Liver (tissue), 9 donors: ENCODE results near the gene SH3BP5. TPM values are rescaled to one million over a fixed set of nuclear protein-coding genes. Genes with fewer than 3 reads are reported as not detected.

Experiments used
- DNase-seq: peaks from one replicate; pipeline ENCODE4 v3.0.0-alpha.2; 2017; ENCODE audit warnings: low spot score
- H3K27ac ChIP-seq, 2 donors: one replicate each; pipeline ENCODE4 v1.7.0; 2013; ENCODE audit warnings: inconsistent platforms in 2 of 2, low read length in 2 of 2, control low read depth in 1 of 2, low read depth in 1 of 2, mild to moderate bottlenecking in 1 of 2
- H3K27me3 ChIP-seq, 4 donors: one replicate each; pipeline versions ENCODE4 v1.6.1 to v1.7.0; 2013; ENCODE audit warnings: low read length in 3 of 4, inconsistent platforms in 1 of 4, mild to moderate bottlenecking in 1 of 4, moderate library complexity in 1 of 4; ENCODE audit not compliant: control insufficient read depth in 4 of 4, insufficient read depth in 4 of 4
- H3K36me3 ChIP-seq, 4 donors: one replicate each; pipeline versions ENCODE4 v1.6.1 to v1.7.0; 2013; ENCODE audit warnings: low read length in 3 of 4, mild to moderate bottlenecking in 3 of 4, low read depth in 1 of 4, moderate library complexity in 1 of 4; ENCODE audit not compliant: control insufficient read depth in 4 of 4, insufficient read depth in 3 of 4
- H3K4me1 ChIP-seq, 4 donors: one replicate each; pipeline versions ENCODE4 v1.6.1 to v1.7.0; 2013; ENCODE audit warnings: low read length in 3 of 4, mild to moderate bottlenecking in 3 of 4, moderate library complexity in 1 of 4; ENCODE audit not compliant: control insufficient read depth in 4 of 4, insufficient read depth in 4 of 4
- H3K4me3 ChIP-seq, 3 donors: one replicate each; pipeline versions ENCODE4 v1.6.1 to v1.7.0; 2013; ENCODE audit warnings: low read length in 3 of 3, control low read depth in 1 of 3, low read depth in 1 of 3, mild to moderate bottlenecking in 1 of 3
- H3K9ac ChIP-seq, 2 donors: one replicate each; pipeline ENCODE4 v1.7.0; 2013; ENCODE audit warnings: low read length in 2 of 2, mild to moderate bottlenecking in 2 of 2, moderate library complexity in 2 of 2, control low read depth in 1 of 2, low read depth in 1 of 2
- H3K9me3 ChIP-seq, 4 donors: one replicate each; pipeline versions ENCODE4 v1.6.1 to v1.7.0; 2013; ENCODE audit warnings: low read length in 3 of 4; ENCODE audit not compliant: control insufficient read depth in 4 of 4
- ATF3 ChIP-seq: IDR thresholded peaks from 2 replicates; pipeline ENCODE4 v1.6.1; 2016; ENCODE audit warnings: antibody characterized with exemption
- CTCF ChIP-seq: fragments of 150-350 bp; IDR thresholded peaks from 2 replicates; pipeline ENCODE4 v1.5.1; 2017; ENCODE audit warnings: improper control_type of control experiment, low read depth, low read length; ENCODE audit not compliant: missing input control
- EGR1 ChIP-seq, 2 donors: IDR thresholded peaks; 2 replicates each; pipeline ENCODE4 v1.6.1; 2016 to 2018; ENCODE audit warnings: antibody characterized with exemption in 2 of 2, low read depth in 2 of 2
- FOXA1 ChIP-seq: IDR thresholded peaks from 2 replicates; pipeline ENCODE4 v1.6.1; 2016; ENCODE audit warnings: antibody characterized with exemption
- FOXA2 ChIP-seq: IDR thresholded peaks from 2 replicates; pipeline ENCODE4 v1.6.1; 2016; ENCODE audit warnings: antibody characterized with exemption
- GABPA ChIP-seq, 2 donors: IDR thresholded peaks in 1 of 2; conservative IDR thresholded peaks in 1 of 2; 2 replicates each; pipeline ENCODE4 v1.6.1; 2016; ENCODE audit warnings: antibody characterized with exemption in 2 of 2, mild to moderate bottlenecking in 1 of 2, moderate library complexity in 1 of 2
- HNF4A ChIP-seq, 2 donors: conservative IDR thresholded peaks; 2 replicates each; pipeline ENCODE4 v1.6.1; 2016; ENCODE audit warnings: antibody characterized with exemption in 2 of 2, mild to moderate bottlenecking in 2 of 2
- HNF4G ChIP-seq: IDR thresholded peaks from 2 replicates; pipeline ENCODE4 v1.6.1; 2016; ENCODE audit warnings: antibody characterized with exemption
- JUND ChIP-seq, 2 donors: IDR thresholded peaks; 2 replicates each; pipeline ENCODE4 v1.6.1; 2016; ENCODE audit warnings: antibody characterized with exemption in 2 of 2
- NR2F2 ChIP-seq: IDR thresholded peaks from 2 replicates; pipeline ENCODE4 v1.6.1; 2016; ENCODE audit warnings: antibody characterized with exemption
- RAD21 ChIP-seq, 2 donors: IDR thresholded peaks; 2 replicates each; pipeline ENCODE4 v1.6.1; 2016; ENCODE audit warnings: antibody characterized with exemption in 2 of 2, mild to moderate bottlenecking in 2 of 2
- REST ChIP-seq: IDR thresholded peaks from 2 replicates; pipeline ENCODE4 v1.6.1; 2016; ENCODE audit warnings: antibody characterized with exemption, mild to moderate bottlenecking
- RXRA ChIP-seq, 2 donors: IDR thresholded peaks; 2 replicates each; pipeline ENCODE4 v1.6.1; 2017 to 2018; ENCODE audit warnings: antibody characterized with exemption in 2 of 2, mild to moderate bottlenecking in 1 of 2
- SP1 ChIP-seq: IDR thresholded peaks from 2 replicates; pipeline ENCODE4 v1.6.1; 2018; ENCODE audit warnings: antibody characterized with exemption, mild to moderate bottlenecking
- TAF1 ChIP-seq: conservative IDR thresholded peaks from 2 replicates; pipeline ENCODE4 v1.6.1; 2016; ENCODE audit warnings: antibody characterized with exemption, mild to moderate bottlenecking
- YY1 ChIP-seq: IDR thresholded peaks from 2 replicates; pipeline ENCODE4 v1.6.1; 2016; ENCODE audit warnings: antibody characterized with exemption, mild to moderate bottlenecking
- ZBTB33 ChIP-seq: IDR thresholded peaks from 2 replicates; pipeline ENCODE4 v1.6.1; 2016; ENCODE audit warnings: antibody characterized with exemption
- WGBS: extraction: QIAGEN DNeasy Blood & Tissue Kit; methylation state at CpG from one replicate; pipeline ENCODE4 v1.1.7; 2013; 5-methylcytosine and 5-hydroxymethylcytosine counted together
- polyA plus RNA-seq, 2 donors: library from polyadenylated mRNA; stranded (reverse) in 1 of 2; unstranded in 1 of 2; fragments of 200-250 nt in 1 of 2; fragments of >200 nt in 1 of 2; fragmentation: Nextera tagmentation in 1 of 2; extraction: Ambion mirVana in 1 of 2; gene quantifications; one replicate each; pipeline versions ENCODE4 v1.2.1 to v1.2.3, GENCODE V29; 2013 to 2015
- total RNA-seq, 2 donors: library from RNA; depleted of rRNA; stranded (reverse); fragments of >200 nt; gene quantifications; one replicate each; pipeline ENCODE4 v1.2.3, GENCODE V29; 2014
- TF ChIP-seq, protein P1 (sequence below): IDR thresholded peaks from 2 replicates; pipeline ENCODE4 v1.6.1; 2016; ENCODE audit warnings: antibody characterized with exemption
- donor health status: healthy.
- donor health status: healthy.
- donor health status: healthy.
- donor health status: healthy.
- donor health status: healthy.

SH3BP5 gene
- total and polyA plus RNA-seq, 4 donors, result 3.5 to 17.9 (median 11.8) TPM

DNA sequence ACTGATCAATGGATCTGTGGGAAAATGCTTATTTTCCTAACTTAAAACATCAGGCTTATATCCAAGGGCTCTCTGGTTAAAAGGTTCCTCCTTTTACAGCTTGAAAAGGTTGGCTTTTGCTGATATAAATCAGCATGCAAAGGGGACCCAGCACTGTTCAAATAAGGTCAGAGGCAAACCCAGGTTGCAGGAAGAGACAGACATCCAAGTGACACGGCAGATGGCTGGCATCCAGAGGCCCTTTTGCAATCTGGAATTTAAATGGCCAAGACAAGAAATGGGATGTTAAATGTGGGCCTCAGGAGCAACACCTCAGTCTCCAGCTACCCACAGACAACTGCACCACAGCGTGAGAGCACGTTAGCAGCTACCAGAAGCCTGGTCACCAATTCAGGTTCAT, 6.3 kb downstream of the SH3BP5 start:
- no peak overlapping the region for H3K4me3 ChIP-seq
- peak; percentile 53 for DNase-seq
- H3K36me3 ChIP-seq, result peaks cover 0 to 5% (median 0%) of the 10 kb centered on the region in 4 donors
- peak overlapping the region; percentile 67 to 78 for H3K27ac ChIP-seq
- H3K9me3 ChIP-seq, result no peaks in the 10 kb centered on the region
- H3K27me3 ChIP-seq, result no peaks in the 10 kb centered on the region
- H3K4me1 ChIP-seq, result peaks cover 23 to 78% (median 54%) of the 10 kb centered on the region in 4 donors
- WGBS, result 24% methylated on average over 3 of the region's 3 CpGs
- H3K9ac ChIP-seq, result no peak overlapping the region
- peak; percentile 62 to 77 for TF ChIP-seq HNF4A (conservative IDR thresholded peaks at IDR 0.05)
- TF ChIP-seq ZBTB33, result peak; percentile 22
- TF ChIP-seq SP1, result peak; percentile 69
- peak; percentile 8 for TF ChIP-seq NR2F2
- peak; percentile 60 for TF ChIP-seq FOXA2
- no peak for TF ChIP-seq EGR1 (IDR thresholded peaks at IDR 0.05; ENCODE audit: low read depth in 2 of 2)
- no peak for TF ChIP-seq GABPA (IDR thresholded peaks at IDR 0.05 in 1 of 2, conservative IDR thresholded peaks at IDR 0.05 in 1 of 2)
- TF ChIP-seq, protein P1, sequence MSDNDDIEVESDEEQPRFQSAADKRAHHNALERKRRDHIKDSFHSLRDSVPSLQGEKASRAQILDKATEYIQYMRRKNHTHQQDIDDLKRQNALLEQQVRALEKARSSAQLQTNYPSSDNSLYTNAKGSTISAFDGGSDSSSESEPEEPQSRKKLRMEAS, result peak; percentile 22
- peak; percentile 34 for TF ChIP-seq YY1
- peak; percentile 40 for TF ChIP-seq FOXA1
- no peak for TF ChIP-seq CTCF
- peak in 1 of 2 donors; percentile 48 for TF ChIP-seq JUND (IDR thresholded peaks at IDR 0.05)
- TF ChIP-seq REST, result no peak
- TF ChIP-seq TAF1, result no peak
- peak; percentile 92 to 94 for TF ChIP-seq RXRA (IDR thresholded peaks at IDR 0.05)
- peak; percentile 6 for TF ChIP-seq HNF4G
- TF ChIP-seq RAD21 (IDR thresholded peaks at IDR 0.05), result peak; percentile 15 to 26
- no peak for TF ChIP-seq ATF3
